ENCODE measurements around the gene SLCO2A1.
A peak's percentile ranks its signal among the peaks of the same experiment; 100 is the strongest.

SLCO2A1 gene

GRCh38 chr3:133928903-133929607 lies 100.7 kb downstream of the SLCO2A1 start:
- no peak for DNase-seq

GRCh38 chr3:133928136-133928893 lies 101.4 kb downstream of the SLCO2A1 start:
- DNase-seq = no peak

- peak; percentile 64 for DNase-seq
Measured at GRCh38 chr3:133927540-133928066, 102.1 kb downstream of the SLCO2A1 start.

- DNase-seq = peak; percentile 65
Measured at GRCh38 chr3:133926736-133927539, 102.8 kb downstream of the SLCO2A1 start.

- no peak for DNase-seq
Measured at GRCh38 chr3:133925960-133926735, 103.6 kb downstream of the SLCO2A1 start.

- no peak for DNase-seq
Measured at GRCh38 chr3:133924041-133924440, 105.7 kb downstream of the SLCO2A1 start.

- DNase-seq = no peak
Measured at GRCh38 chr3:133921592-133921991, 108.1 kb downstream of the SLCO2A1 start.

GRCh38 chr3:133917144-133917543 lies 112.6 kb downstream of the SLCO2A1 start:
- no peak for DNase-seq

- no peak for DNase-seq
Measured at GRCh38 chr3:133915685-133916658, 113.8 kb downstream of the SLCO2A1 start.

GRCh38 chr3:133914839-133915600 lies 114.7 kb downstream of the SLCO2A1 start:
- DNase-seq = no peak

GRCh38 chr3:133910422-133910821 lies 119.3 kb downstream of the SLCO2A1 start:
- DNase-seq = no peak

GRCh38 chr3:133905376-133905775 lies 124.3 kb downstream of the SLCO2A1 start:
- peak; percentile 3 for DNase-seq

- DNase-seq = no peak
Measured at GRCh38 chr3:133901847-133902246, 127.9 kb downstream of the SLCO2A1 start.

GRCh38 chr3:133901083-133901482 lies 128.6 kb downstream of the SLCO2A1 start:
- DNase-seq = no peak

GRCh38 chr3:133899311-133899710 lies 130.4 kb downstream of the SLCO2A1 start:
- no peak for DNase-seq

GRCh38 chr3:133897547-133897946 lies 132.2 kb downstream of the SLCO2A1 start:
- no peak for DNase-seq

GRCh38 chr3:133896002-133896761 lies 133.5 kb downstream of the SLCO2A1 start:
- DNase-seq = peak; percentile 46

GRCh38 chr3:133895208-133896001 lies 134.3 kb downstream of the SLCO2A1 start, which contains the start of gene RAB6B:
RAB6B (minus strand) TSS chr3:133895882; CDS start chr3:133895466, 416 bp downstream.
- DNase-seq = peak; percentile 70
